Stimulated activated naive CD8-positive, alpha-beta T cell treated with anti-CD3 and anti-CD28 coated beads, Interleukin-15, Interleukin-2, amounts not matched to agents 100 U/mL and 50 U/mL, for 24 hours (primary cell): Measurements from ENCODE around the gene CACNA2D4.

Experiments used
- ATAC-seq: fragments of 150-1000 bp; cut with Tn5 transposase; one replicate; pipeline ENCODE4 v1.10.0; 2021
- DNase-seq: peaks from one replicate; pipeline ENCODE4 v3.0.0; 2021

CACNA2D4 gene

GRCh38 chr12:1800401-1801302 is 117.8 kb downstream of the CACNA2D4 start:
- ATAC-seq, result no peak
- no peak for DNase-seq

GRCh38 chr12:1799882-1800400 is 118.5 kb downstream of the CACNA2D4 start:
- DNase-seq (no peak), ATAC-seq (no peak)

GRCh38 chr12:1799051-1799881 is 119.2 kb downstream of the CACNA2D4 start:
- ATAC-seq, result no peak
- DNase-seq, result no peak

- DNase-seq, result no peak
These were observed 119.8 kb downstream of the CACNA2D4 start for GRCh38 chr12:1798641-1799020.

GRCh38 chr12:1797991-1798640 is 120.3 kb downstream of the CACNA2D4 start:
- ATAC-seq, result no peak
- DNase-seq, result no peak

More at GRCh38 chr12:1798641-1799020, 119.8 kb downstream of the CACNA2D4 start:
- ATAC-seq, result no peak

GRCh38 chr12:1797011-1797901 is 121.2 kb downstream of the CACNA2D4 start:
- ATAC-seq (no peak), DNase-seq (peak; percentile 72)

- ATAC-seq (peak; percentile 8), DNase-seq (peak; percentile 56)
These were observed 121.9 kb downstream of the CACNA2D4 start for GRCh38 chr12:1796515-1797010.

DNA sequence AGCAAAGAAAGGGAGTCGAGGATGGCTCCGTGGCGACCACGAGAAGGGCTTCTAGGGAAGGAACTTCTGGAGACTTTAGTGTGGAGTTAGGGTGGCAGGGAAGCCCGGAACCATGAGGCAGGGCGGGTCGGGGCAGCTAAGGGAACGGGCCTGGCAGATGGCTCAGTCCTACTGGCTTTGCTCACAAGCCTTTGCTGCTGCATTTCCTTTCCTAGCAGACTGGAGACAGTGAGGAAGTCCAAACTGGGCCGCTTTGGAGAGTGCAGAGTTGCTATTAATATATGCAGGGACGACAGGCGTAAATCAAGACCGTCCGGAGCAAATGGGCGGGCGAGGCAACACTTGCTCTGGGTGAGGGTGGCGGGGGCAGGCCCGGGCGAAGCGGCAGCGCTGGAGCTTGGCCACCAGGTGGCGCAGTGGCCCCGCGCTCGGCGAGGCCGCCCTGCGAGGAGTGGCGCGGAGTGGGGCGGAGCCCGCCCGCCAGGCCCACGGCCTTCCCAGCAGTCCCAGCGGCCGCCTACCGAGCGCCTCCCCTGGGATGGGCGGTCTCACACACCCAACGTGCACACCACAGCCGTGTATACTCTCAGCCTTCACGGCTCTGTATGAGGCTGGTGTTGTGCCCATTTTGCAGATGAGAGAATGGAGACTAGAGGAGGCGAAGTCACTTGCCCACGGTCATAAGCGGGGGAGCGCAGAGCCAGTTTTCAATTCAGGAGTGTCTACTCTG is 122.5 kb downstream of the CACNA2D4 start:
- DNase-seq (peak; percentile 95), ATAC-seq (peak; percentile 99)

DNA sequence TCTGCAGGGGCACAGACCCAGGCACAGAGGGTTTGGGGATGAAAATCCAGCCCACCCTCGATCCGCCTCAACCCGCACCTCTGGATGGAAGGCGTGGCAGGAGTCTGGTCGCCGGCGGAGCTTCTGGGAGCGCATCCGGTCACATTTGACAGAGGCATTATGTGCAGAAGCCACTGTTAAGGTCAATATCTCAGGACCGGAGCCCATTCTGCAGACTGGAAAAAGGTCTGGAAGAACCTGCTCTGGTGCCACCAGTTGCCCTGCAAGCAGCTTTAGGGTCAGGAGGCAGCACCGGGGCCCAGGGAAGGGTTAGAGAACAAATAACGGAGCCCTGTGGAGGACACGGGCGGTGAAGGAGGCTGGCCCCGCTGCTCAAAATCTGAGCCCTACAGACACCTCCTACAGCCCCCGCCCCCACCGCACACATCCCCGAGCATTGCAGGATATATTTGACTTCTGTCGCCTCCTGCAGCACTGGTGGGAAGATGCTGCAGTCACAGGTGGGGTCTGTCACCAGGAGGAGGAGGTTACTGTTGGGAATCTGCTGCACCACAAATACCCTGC is 123.1 kb downstream of the CACNA2D4 start:
- no peak for ATAC-seq
- no peak for DNase-seq

- ATAC-seq, result no peak
- DNase-seq, result no peak
These were observed 123.9 kb downstream of the CACNA2D4 start for GRCh38 chr12:1794440-1795090.

GRCh38 chr12:1793426-1794210 is 124.8 kb downstream of the CACNA2D4 start:
- ATAC-seq, result no peak
- DNase-seq, result no peak

- DNase-seq (no peak), ATAC-seq (no peak)
These were observed 126.0 kb downstream of the CACNA2D4 start for GRCh38 chr12:1792406-1792805.

GRCh38 chr12:1791104-1791841 is 127.2 kb downstream of the CACNA2D4 start:
- DNase-seq (peak; percentile 64), ATAC-seq (no peak)

DNA sequence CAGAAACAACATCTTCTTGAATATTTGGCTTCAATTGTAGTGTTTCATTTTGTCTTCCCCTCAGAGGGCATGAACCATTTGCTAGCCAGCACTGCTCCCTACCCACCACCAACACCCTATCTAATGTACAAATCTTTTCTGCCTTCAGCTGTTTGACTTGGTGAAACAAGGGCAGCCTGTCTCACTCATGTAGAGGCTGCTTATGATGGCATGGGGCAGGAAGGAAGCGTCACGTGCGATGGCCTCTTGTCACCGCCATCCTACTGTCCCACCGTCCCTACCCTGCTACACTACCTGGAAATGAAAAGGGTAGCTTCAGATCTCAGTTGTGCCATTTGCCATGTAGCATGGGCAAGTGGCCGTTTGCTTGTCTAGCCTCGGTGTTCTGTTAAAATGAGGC is 128.0 kb downstream of the CACNA2D4 start:
- DNase-seq (no peak), ATAC-seq (no peak)

DNA sequence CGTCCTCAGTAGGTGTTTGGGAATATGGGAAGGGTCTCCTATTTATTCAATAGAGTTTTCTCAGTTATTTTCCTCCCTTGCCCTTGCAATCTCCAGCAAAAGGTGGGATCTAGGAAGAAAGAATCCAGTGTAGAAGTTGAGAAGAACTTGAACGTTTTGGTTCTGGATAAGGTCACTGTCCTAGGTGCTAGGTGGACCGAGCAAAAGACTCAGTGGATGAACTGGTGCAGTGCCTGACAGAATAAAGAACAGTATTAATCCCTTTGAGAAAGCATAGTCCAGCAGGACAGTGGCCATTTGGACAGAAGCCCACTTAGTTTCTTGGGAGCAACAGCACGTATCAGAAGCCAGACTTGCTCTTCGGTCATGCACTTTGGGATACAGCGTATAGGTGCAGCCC is 130.7 kb downstream of the CACNA2D4 start:
- DNase-seq (no peak), ATAC-seq (no peak)

DNA sequence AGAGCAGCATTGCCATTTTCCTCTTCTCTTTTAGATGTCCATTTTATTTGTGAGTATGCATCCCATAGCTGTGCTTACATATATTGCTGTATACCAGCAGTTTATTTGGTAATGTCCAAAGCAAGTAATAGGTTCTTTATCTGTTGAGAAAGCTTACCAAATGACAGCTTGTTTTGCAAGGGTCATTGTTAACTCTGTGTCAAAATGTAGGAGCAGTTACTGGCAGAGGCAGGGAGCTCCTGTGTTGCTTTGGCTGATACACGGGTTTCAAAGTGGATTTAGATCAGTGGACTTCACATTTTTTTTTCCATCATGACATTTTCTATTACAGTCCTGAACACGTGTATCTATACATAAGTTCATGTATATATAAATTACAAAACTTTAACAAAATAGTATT is 136.2 kb downstream of the CACNA2D4 start:
- ATAC-seq (no peak), DNase-seq (no peak)

DNA sequence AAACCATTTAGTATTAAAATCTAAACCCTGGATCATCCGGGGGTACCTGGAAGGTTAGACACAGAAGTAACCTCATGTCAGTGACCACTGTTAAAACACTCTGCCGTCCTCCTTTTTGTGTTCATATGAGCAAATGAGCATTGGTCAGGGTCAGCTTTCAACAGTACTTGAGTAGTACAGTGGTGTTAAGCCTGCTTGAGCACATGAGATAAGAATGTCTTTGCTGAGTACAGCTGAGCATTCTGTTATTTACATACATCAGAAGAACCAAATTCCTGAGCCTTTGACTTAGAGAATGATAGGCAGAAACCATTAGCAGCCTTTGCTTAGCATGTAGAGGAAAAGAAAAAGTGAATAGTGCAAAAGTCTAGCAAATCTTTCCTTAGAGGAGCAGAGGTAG is 136.7 kb downstream of the CACNA2D4 start:
- DNase-seq (no peak), ATAC-seq (no peak)

DNA sequence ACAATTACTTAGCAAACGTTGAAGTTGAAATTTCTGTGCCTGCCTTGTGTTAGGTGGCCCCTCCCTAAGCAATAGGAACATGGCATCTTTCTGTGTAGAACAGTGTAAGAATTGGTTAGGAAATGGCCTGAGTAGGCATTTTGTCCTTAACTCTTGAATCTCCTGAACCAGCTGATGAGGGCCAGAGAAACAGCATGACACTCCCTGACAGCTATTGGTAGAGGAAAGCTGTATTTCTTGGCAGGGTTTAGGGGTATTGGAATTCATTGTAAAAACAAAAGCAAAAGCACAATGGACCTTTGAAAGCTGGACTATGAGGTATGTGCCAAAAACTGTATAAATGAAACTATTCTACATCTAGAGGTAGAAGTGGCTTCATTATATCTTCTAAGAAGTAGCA is 138.7 kb downstream of the CACNA2D4 start:
- ATAC-seq, result no peak
- no peak for DNase-seq
